Measurements from ENCODE around the gene TGFBR3L. TPM values are rescaled to one million over a fixed set of nuclear protein-coding genes. Genes with fewer than 3 reads are reported as not detected.

The TGFBR3L gene
- total RNA-seq, 1 donor from 2014 or later: 1.6 TPM

GRCh38 chr19:7921302-7921966, 6.8 kb downstream of the TGFBR3L start:
- Histone ChIP-seq H3K4me1 (ENCODE audit: control insufficient read depth in 3 of 3, insufficient read depth in 3 of 3, low read length in 3 of 3) (peaks cover 29 to 39% (median 37%) of the 10 kb centered on the region in 3 donors), H3K9me3 (ENCODE audit: control insufficient read depth in 3 of 3, low read length in 3 of 3) (no peaks in the 10 kb centered on the region), H3K9ac (ENCODE audit: low read depth in 1 of 3, low read length in 3 of 3) (peak overlapping the region; percentile 77 to 82 (median 79)), H3K27me3 (ENCODE audit: control insufficient read depth in 3 of 3, insufficient read depth in 3 of 3, low read length in 3 of 3) (peaks cover 11 to 33% (median 17%) of the 10 kb centered on the region in 3 donors), H3K36me3 (ENCODE audit: control insufficient read depth in 3 of 3, insufficient read depth in 3 of 3, low read length in 3 of 3) (peaks cover 10 to 13% (median 12%) of the 10 kb centered on the region in 3 donors), H3K4me3 (ENCODE audit: low read length in 3 of 3) (peak overlapping the region; percentile 85 to 88 (median 86)), H3K27ac (ENCODE audit: low read depth, low read length) (peak overlapping the region; percentile 78)

GRCh38 chr19:7921967-7922835, 7.6 kb downstream of the TGFBR3L start:
- Histone ChIP-seq H3K9ac (ENCODE audit: low read depth in 1 of 3, low read length in 3 of 3) (peak overlapping the region in 1 of 3 donors; percentile 79), H3K27me3 (ENCODE audit: control insufficient read depth in 3 of 3, insufficient read depth in 3 of 3, low read length in 3 of 3) (peaks cover 7 to 26% (median 13%) of the 10 kb centered on the region in 3 donors), H3K4me3 (ENCODE audit: low read length in 3 of 3) (peak overlapping the region; percentile 85 to 88 (median 86)), H3K36me3 (ENCODE audit: control insufficient read depth in 3 of 3, insufficient read depth in 3 of 3, low read length in 3 of 3) (peaks cover 10 to 13% (median 12%) of the 10 kb centered on the region in 3 donors), H3K27ac (ENCODE audit: low read depth, low read length) (no peak overlapping the region), H3K9me3 (ENCODE audit: control insufficient read depth in 3 of 3, low read length in 3 of 3) (no peaks in the 10 kb centered on the region), H3K4me1 (ENCODE audit: control insufficient read depth in 3 of 3, insufficient read depth in 3 of 3, low read length in 3 of 3) (peaks cover 29 to 43% (median 40%) of the 10 kb centered on the region in 3 donors)

GRCh38 chr19:7922836-7923195, 8.2 kb downstream of the TGFBR3L start:
- H3K9me3 ChIP-seq (ENCODE audit: control insufficient read depth in 3 of 3, low read length in 3 of 3): no peaks in the 10 kb centered on the region
- H3K9ac ChIP-seq (ENCODE audit: low read depth in 1 of 3, low read length in 3 of 3): no peak overlapping the region
- H3K4me3 ChIP-seq (ENCODE audit: low read length in 3 of 3): no peak overlapping the region
- peaks cover 28 to 42% (median 39%) of the 10 kb centered on the region in 3 donors for H3K4me1 ChIP-seq (ENCODE audit: control insufficient read depth in 3 of 3, insufficient read depth in 3 of 3, low read length in 3 of 3)
- H3K27me3 ChIP-seq (ENCODE audit: control insufficient read depth in 3 of 3, insufficient read depth in 3 of 3, low read length in 3 of 3): peaks cover 2 to 20% (median 10%) of the 10 kb centered on the region in 3 donors
- H3K27ac ChIP-seq (ENCODE audit: low read depth, low read length): no peak overlapping the region
- peaks cover 10 to 13% (median 12%) of the 10 kb centered on the region in 3 donors for H3K36me3 ChIP-seq (ENCODE audit: control insufficient read depth in 3 of 3, insufficient read depth in 3 of 3, low read length in 3 of 3)

GRCh38 chr19:7923295-7924191, 8.9 kb downstream of the TGFBR3L start:
- Histone ChIP-seq H3K4me1 (ENCODE audit: control insufficient read depth in 3 of 3, insufficient read depth in 3 of 3, low read length in 3 of 3) (peaks cover 34 to 46% (median 42%) of the 10 kb centered on the region in 3 donors), H3K36me3 (ENCODE audit: control insufficient read depth in 3 of 3, insufficient read depth in 3 of 3, low read length in 3 of 3) (peaks cover 10 to 13% (median 12%) of the 10 kb centered on the region in 3 donors), H3K27ac (ENCODE audit: low read depth, low read length) (no peak overlapping the region), H3K4me3 (ENCODE audit: low read length in 3 of 3) (no peak overlapping the region), H3K9me3 (ENCODE audit: control insufficient read depth in 3 of 3, low read length in 3 of 3) (no peaks in the 10 kb centered on the region), H3K9ac (ENCODE audit: low read depth in 1 of 3, low read length in 3 of 3) (no peak overlapping the region), H3K27me3 (ENCODE audit: control insufficient read depth in 3 of 3, insufficient read depth in 3 of 3, low read length in 3 of 3) (peaks cover 0 to 13% (median 7%) of the 10 kb centered on the region in 3 donors)

- no peak overlapping the region for H3K4me3 ChIP-seq (ENCODE audit: low read length in 3 of 3)
- H3K27ac ChIP-seq (ENCODE audit: low read depth, low read length): no peak overlapping the region
- H3K36me3 ChIP-seq (ENCODE audit: control insufficient read depth in 3 of 3, insufficient read depth in 3 of 3, low read length in 3 of 3): peaks cover 10 to 13% (median 12%) of the 10 kb centered on the region in 3 donors
- H3K27me3 ChIP-seq (ENCODE audit: control insufficient read depth in 3 of 3, insufficient read depth in 3 of 3, low read length in 3 of 3): peaks cover 0 to 6% (median 0%) of the 10 kb centered on the region in 3 donors
- H3K4me1 ChIP-seq (ENCODE audit: control insufficient read depth in 3 of 3, insufficient read depth in 3 of 3, low read length in 3 of 3): peaks cover 37 to 46% (median 45%) of the 10 kb centered on the region in 3 donors
- no peak overlapping the region for H3K9ac ChIP-seq (ENCODE audit: low read depth in 1 of 3, low read length in 3 of 3)
- H3K9me3 ChIP-seq (ENCODE audit: control insufficient read depth in 3 of 3, low read length in 3 of 3): no peaks in the 10 kb centered on the region
Measured at GRCh38 chr19:7924241-7924640, 9.6 kb downstream of the TGFBR3L start.

GRCh38 chr19:7924651-7925170, 10.1 kb downstream of the TGFBR3L start:
- H3K4me3 ChIP-seq (ENCODE audit: low read length in 3 of 3): no peak overlapping the region
- H3K4me1 ChIP-seq (ENCODE audit: control insufficient read depth in 3 of 3, insufficient read depth in 3 of 3, low read length in 3 of 3): peaks cover 37 to 43% (median 42%) of the 10 kb centered on the region in 3 donors
- no peak overlapping the region for H3K9ac ChIP-seq (ENCODE audit: low read depth in 1 of 3, low read length in 3 of 3)
- H3K27ac ChIP-seq (ENCODE audit: low read depth, low read length): no peak overlapping the region
- peaks cover 10 to 13% (median 12%) of the 10 kb centered on the region in 3 donors for H3K36me3 ChIP-seq (ENCODE audit: control insufficient read depth in 3 of 3, insufficient read depth in 3 of 3, low read length in 3 of 3)
- H3K27me3 ChIP-seq (ENCODE audit: control insufficient read depth in 3 of 3, insufficient read depth in 3 of 3, low read length in 3 of 3): peaks cover 0 to 2% (median 0%) of the 10 kb centered on the region in 3 donors
- H3K9me3 ChIP-seq (ENCODE audit: control insufficient read depth in 3 of 3, low read length in 3 of 3): no peaks in the 10 kb centered on the region

- H3K27ac ChIP-seq (ENCODE audit: low read depth, low read length): no peak overlapping the region
- H3K9me3 ChIP-seq (ENCODE audit: control insufficient read depth in 3 of 3, low read length in 3 of 3): no peaks in the 10 kb centered on the region
- peak overlapping the region in 2 of 3 donors; percentile 45 to 48 for H3K4me3 ChIP-seq (ENCODE audit: low read length in 3 of 3)
- no peaks in the 10 kb centered on the region for H3K27me3 ChIP-seq (ENCODE audit: control insufficient read depth in 3 of 3, insufficient read depth in 3 of 3, low read length in 3 of 3)
- peaks cover 10 to 14% (median 13%) of the 10 kb centered on the region in 3 donors for H3K36me3 ChIP-seq (ENCODE audit: control insufficient read depth in 3 of 3, insufficient read depth in 3 of 3, low read length in 3 of 3)
- no peak overlapping the region for H3K9ac ChIP-seq (ENCODE audit: low read depth in 1 of 3, low read length in 3 of 3)
- peaks cover 33 to 39% (median 39%) of the 10 kb centered on the region in 3 donors for H3K4me1 ChIP-seq (ENCODE audit: control insufficient read depth in 3 of 3, insufficient read depth in 3 of 3, low read length in 3 of 3)
Measured at GRCh38 chr19:7925171-7925851, 10.7 kb downstream of the TGFBR3L start.

- Histone ChIP-seq H3K27ac (ENCODE audit: low read depth, low read length) (no peak within 1 kb of the TSS), H3K27me3 (ENCODE audit: control insufficient read depth in 3 of 3, insufficient read depth in 3 of 3, low read length in 3 of 3) (no peaks in the 10 kb centered on the region), H3K9me3 (ENCODE audit: control insufficient read depth in 3 of 3, low read length in 3 of 3) (no peaks in the 10 kb centered on the region), H3K4me3 (ENCODE audit: low read length in 3 of 3) (peak within 1 kb of the TSS; percentile 43 to 54 (median 51)), H3K9ac (ENCODE audit: low read depth in 1 of 3, low read length in 3 of 3) (peak within 1 kb of the TSS in 1 of 3 donors; percentile 60), H3K36me3 (ENCODE audit: control insufficient read depth in 3 of 3, insufficient read depth in 3 of 3, low read length in 3 of 3) (peaks cover 17 to 20% (median 20%) of the 10 kb centered on the region in 3 donors), H3K4me1 (ENCODE audit: control insufficient read depth in 3 of 3, insufficient read depth in 3 of 3, low read length in 3 of 3) (peaks cover 29 to 36% (median 35%) of the 10 kb centered on the region in 3 donors)
Measured at GRCh38 chr19:7926021-7926726, 11.5 kb downstream of the TGFBR3L start, which contains the start of gene CTXN1. CTXN1 (minus strand) TSS chr19:7926135; CDS start chr19:7925538, 597 bp downstream.
